Uterus (tissue), 4 donors: ENCODE results near the gene MRPL54. TPM values are rescaled to one million over a fixed set of nuclear protein-coding genes. Genes with fewer than 3 reads are reported as not detected.

Experiments used
- DNase-seq, 2 donors: peaks; one replicate each; pipeline ENCODE4 v3.0.0-alpha.2; 2019 to 2020
- H3K27ac ChIP-seq, 2 donors: fragments of 200-600 bp; sonication (generic); 1 replicate in 1 of 2; 2 replicates in 1 of 2; pipeline ENCODE4 v1.5.1; 2016 to 2018
- H3K27me3 ChIP-seq, 2 donors: fragments of 200-600 bp; sonication (generic); one replicate each; pipeline ENCODE4 v1.5.1; 2018 to 2019; ENCODE audit warnings: control low read depth in 1 of 2
- H3K36me3 ChIP-seq, 2 donors: fragments of 200-600 bp; sonication (generic); one replicate each; pipeline ENCODE4 v1.5.1; 2019; ENCODE audit warnings: control low read depth in 1 of 2
- H3K4me1 ChIP-seq, 2 donors: fragments of 200-600 bp; sonication (generic); one replicate each; pipeline ENCODE4 v1.5.1; 2018 to 2019; ENCODE audit warnings: control low read depth in 1 of 2
- H3K4me3 ChIP-seq, 2 donors: fragments of 200-600 bp; sonication (generic); 1 replicate in 1 of 2; 2 replicates in 1 of 2; pipeline ENCODE4 v1.5.1; 2018 to 2019; ENCODE audit warnings: mild to moderate bottlenecking in 1 of 2
- H3K9me3 ChIP-seq, 2 donors: fragments of 200-600 bp; sonication (generic); one replicate each; pipeline ENCODE4 v1.5.1; 2019; ENCODE audit warnings: control low read depth in 1 of 2
- POLR2A ChIP-seq, 2 donors: fragments of 450-650 bp; IDR thresholded peaks; one replicate each; pipeline ENCODE4 v1.6.1; 2016; ENCODE audit warnings: antibody characterized with exemption in 2 of 2, mild to moderate bottlenecking in 1 of 2, moderate library complexity in 1 of 2
- intact Hi-C: fragments of 100-400 bp; cut with DNase I; formaldehyde crosslinking; loops from one replicate; pipeline ENCODE4 v1.15.1; 2023; ENCODE audit warnings: low total_unique reads
- total RNA-seq, 4 donors: library from RNA; depleted of rRNA in 3 of 4; stranded (reverse); fragments of >200 nt in 3 of 4; gene quantifications; one replicate each; pipeline versions ENCODE4 v1.1.0 to v1.2.4, GENCODE V29; 2014 to 2023
- TF ChIP-seq, protein P1 (sequence below), 4 experiments: fragments of 200-600 bp in 2 of 4; fragments of 450-650 bp in 2 of 4; sonication (generic) in 2 of 4; IDR thresholded peaks; one replicate each; pipeline ENCODE4 v1.5.1; 2016 to 2019; ENCODE audit warnings: antibody characterized with exemption in 4 of 4, mild to moderate bottlenecking in 2 of 4, moderate library complexity in 1 of 4
- donor health status: DM: yes; HTN: yes; CAD: no.

MRPL54 gene
- total RNA-seq, 4 donors from 2014 or later: 14.4 to 196 (median 40.0) TPM

- H3K27ac ChIP-seq: no peak overlapping the region
- TF ChIP-seq, protein P1, sequence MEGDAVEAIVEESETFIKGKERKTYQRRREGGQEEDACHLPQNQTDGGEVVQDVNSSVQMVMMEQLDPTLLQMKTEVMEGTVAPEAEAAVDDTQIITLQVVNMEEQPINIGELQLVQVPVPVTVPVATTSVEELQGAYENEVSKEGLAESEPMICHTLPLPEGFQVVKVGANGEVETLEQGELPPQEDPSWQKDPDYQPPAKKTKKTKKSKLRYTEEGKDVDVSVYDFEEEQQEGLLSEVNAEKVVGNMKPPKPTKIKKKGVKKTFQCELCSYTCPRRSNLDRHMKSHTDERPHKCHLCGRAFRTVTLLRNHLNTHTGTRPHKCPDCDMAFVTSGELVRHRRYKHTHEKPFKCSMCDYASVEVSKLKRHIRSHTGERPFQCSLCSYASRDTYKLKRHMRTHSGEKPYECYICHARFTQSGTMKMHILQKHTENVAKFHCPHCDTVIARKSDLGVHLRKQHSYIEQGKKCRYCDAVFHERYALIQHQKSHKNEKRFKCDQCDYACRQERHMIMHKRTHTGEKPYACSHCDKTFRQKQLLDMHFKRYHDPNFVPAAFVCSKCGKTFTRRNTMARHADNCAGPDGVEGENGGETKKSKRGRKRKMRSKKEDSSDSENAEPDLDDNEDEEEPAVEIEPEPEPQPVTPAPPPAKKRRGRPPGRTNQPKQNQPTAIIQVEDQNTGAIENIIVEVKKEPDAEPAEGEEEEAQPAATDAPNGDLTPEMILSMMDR (IDR thresholded peaks at IDR 0.05): no peak
- no peak for TF ChIP-seq POLR2A (IDR thresholded peaks at IDR 0.05)
- H3K36me3 ChIP-seq: no peaks in the 10 kb centered on the region
- H3K27me3 ChIP-seq: peaks cover 14 to 20% of the 10 kb centered on the region in 2 donors
- H3K9me3 ChIP-seq: no peaks in the 10 kb centered on the region
- peaks cover 0 to 12% of the 10 kb centered on the region in 2 donors for H3K4me1 ChIP-seq
- DNase-seq: no peak
- intact Hi-C loops: no loop called here
- no peak overlapping the region for H3K4me3 ChIP-seq
These were observed 37.4 kb upstream of the MRPL54 start for GRCh38 chr19:3725121-3725520.

GRCh38 chr19:3725640-3726310 lies 36.7 kb upstream of the MRPL54 start:
- TF ChIP-seq, protein P1 (IDR thresholded peaks at IDR 0.05): no peak
- TF ChIP-seq POLR2A (IDR thresholded peaks at IDR 0.05): no peak
- intact Hi-C loops: no loop called here

DNA sequence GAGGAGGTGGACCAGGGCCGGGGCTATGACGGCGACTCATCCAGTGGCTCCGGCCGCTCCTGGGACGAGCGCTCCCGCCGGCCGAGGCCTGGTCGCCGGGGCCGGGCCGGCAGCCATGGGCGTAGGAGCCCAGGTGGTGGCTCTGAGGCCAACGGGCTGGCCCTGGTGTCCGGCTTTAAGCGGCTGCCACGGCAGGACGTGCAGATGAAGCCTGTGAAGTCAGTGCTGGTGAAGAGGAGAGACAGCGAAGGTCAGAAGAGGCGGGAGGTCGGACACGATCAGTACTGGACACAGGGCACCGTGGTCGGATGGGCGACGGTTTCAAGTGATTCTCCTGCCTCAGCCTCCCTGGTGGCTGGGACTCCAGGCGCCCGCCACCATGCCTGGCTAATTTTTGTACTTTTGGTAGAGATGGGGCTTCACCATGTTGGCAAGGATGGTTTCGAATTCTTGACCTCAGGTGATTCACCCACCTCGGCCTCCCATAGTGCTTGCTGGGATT lies 32.0 kb upstream of the MRPL54 start:
- no peaks in the 10 kb centered on the region for H3K4me1 ChIP-seq
- no peaks in the 10 kb centered on the region for H3K9me3 ChIP-seq
- H3K36me3 ChIP-seq: no peaks in the 10 kb centered on the region
- no peak for DNase-seq
- H3K4me3 ChIP-seq: no peak overlapping the region
- H3K27me3 ChIP-seq: no peaks in the 10 kb centered on the region
- TF ChIP-seq POLR2A (IDR thresholded peaks at IDR 0.05): no peak
- TF ChIP-seq, protein P1 (IDR thresholded peaks at IDR 0.05): no peak
- intact Hi-C loops: no loop called here
- H3K27ac ChIP-seq: no peak overlapping the region

More at GRCh38 chr19:3725640-3726310, 36.7 kb upstream of the MRPL54 start:
- H3K4me1 ChIP-seq: peaks cover 0 to 12% of the 10 kb centered on the region in 2 donors
- H3K27ac ChIP-seq: no peak overlapping the region
- no peaks in the 10 kb centered on the region for H3K9me3 ChIP-seq
- H3K36me3 ChIP-seq: no peaks in the 10 kb centered on the region
- H3K27me3 ChIP-seq: peaks cover 11 to 14% of the 10 kb centered on the region in 2 donors
- no peak overlapping the region for H3K4me3 ChIP-seq
- no peak for DNase-seq

DNA sequence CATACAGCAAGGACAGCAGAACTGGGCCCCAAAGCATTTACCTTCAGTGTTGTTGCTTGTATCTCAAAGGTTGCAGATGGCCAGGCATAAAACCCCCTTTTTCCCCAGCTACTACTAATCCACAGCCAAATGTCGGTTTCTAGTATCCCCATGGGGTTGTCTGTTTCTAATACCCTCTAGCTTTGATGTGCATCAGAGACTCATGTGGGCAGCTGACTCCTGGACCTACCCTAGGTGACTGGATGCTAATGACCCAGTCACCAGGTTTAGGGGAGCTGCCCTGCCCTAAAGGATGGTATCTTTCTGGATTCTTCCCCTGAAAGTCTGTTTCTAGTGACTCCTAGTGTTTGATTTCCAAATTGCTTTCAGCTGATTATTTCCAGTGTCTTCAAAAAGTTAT lies 30.4 kb upstream of the MRPL54 start:
- intact Hi-C loops: no loop called here
- no peaks in the 10 kb centered on the region for H3K27me3 ChIP-seq
- H3K4me3 ChIP-seq: no peak overlapping the region
- no peaks in the 10 kb centered on the region for H3K9me3 ChIP-seq
- H3K36me3 ChIP-seq: no peaks in the 10 kb centered on the region
- no peak overlapping the region for H3K27ac ChIP-seq
- TF ChIP-seq, protein P1 (IDR thresholded peaks at IDR 0.05): no peak
- no peak for TF ChIP-seq POLR2A (IDR thresholded peaks at IDR 0.05)
- H3K4me1 ChIP-seq: no peaks in the 10 kb centered on the region
- DNase-seq: no peak

GRCh38 chr19:3733549-3734309 lies 28.8 kb upstream of the MRPL54 start:
- no peaks in the 10 kb centered on the region for H3K4me1 ChIP-seq
- H3K36me3 ChIP-seq: no peaks in the 10 kb centered on the region
- no peak overlapping the region for H3K4me3 ChIP-seq
- no peak for DNase-seq
- TF ChIP-seq POLR2A (IDR thresholded peaks at IDR 0.05): no peak
- TF ChIP-seq, protein P1 (IDR thresholded peaks at IDR 0.05): no peak
- H3K9me3 ChIP-seq: no peaks in the 10 kb centered on the region
- intact Hi-C loops: no loop called here
- no peaks in the 10 kb centered on the region for H3K27me3 ChIP-seq
- H3K27ac ChIP-seq: no peak overlapping the region
